MM.1S (cell line): ENCODE measurements around the gene GCK.

Experiments used
- DNase-seq: peaks from one replicate; pipeline ENCODE4 v3.0.0-alpha.2; 2015
- H2AFZ ChIP-seq: fragments of 300-600 bp; sonication (generic); 2 replicates; pipeline ENCODE4 v1.6.0; 2016; ENCODE audit warnings: antibody characterized with exemption, low read length
- H3F3A ChIP-seq: fragments of 300-600 bp; sonication (generic); 2 replicates; pipeline ENCODE4 v1.6.1; 2016; ENCODE audit warnings: mild to moderate bottlenecking, antibody characterized with exemption, low read length, moderate library complexity, mixed read lengths; ENCODE audit not compliant: insufficient read depth
- H3K27ac ChIP-seq: fragments of 300-600 bp; sonication (generic); 2 replicates; pipeline ENCODE4 v1.5.1; 2016; ENCODE audit warnings: mild to moderate bottlenecking, low read length
- H3K27me3 ChIP-seq: fragments of 300-600 bp; sonication (generic); replicated peaks from 2 replicates; pipeline ENCODE4 v1.6.0; 2016; ENCODE audit warnings: low read length; ENCODE audit not compliant: insufficient read depth
- H3K36me3 ChIP-seq: fragments of 300-600 bp; sonication (generic); replicated peaks from 2 replicates; pipeline ENCODE4 v1.6.1; 2016; ENCODE audit warnings: mild to moderate bottlenecking, low read length, mixed read lengths; ENCODE audit not compliant: insufficient read depth
- H3K4me1 ChIP-seq: fragments of 300-600 bp; sonication (generic); 2 replicates; pipeline ENCODE4 v1.6.1; 2016; ENCODE audit warnings: low read length, mixed read lengths
- H3K4me2 ChIP-seq: fragments of 300-600 bp; sonication (generic); 2 replicates; pipeline ENCODE4 v1.6.0; 2016; ENCODE audit warnings: low read depth, low read length
- H3K4me3 ChIP-seq: fragments of 300-600 bp; sonication (generic); 2 replicates; pipeline ENCODE4 v1.5.1; 2016; ENCODE audit warnings: low read length, mixed read lengths
- H3K79me2 ChIP-seq: fragments of 300-600 bp; sonication (generic); 2 replicates; pipeline ENCODE4 v1.6.1; 2016; ENCODE audit warnings: mixed run types, low read length, mixed read lengths
- H3K9ac ChIP-seq: fragments of 300-600 bp; sonication (generic); 2 replicates; pipeline ENCODE4 v1.6.1; 2016; ENCODE audit warnings: low read length, mixed read lengths
- H3K9me2 ChIP-seq: fragments of 300-600 bp; sonication (generic); replicated peaks from 2 replicates; pipeline ENCODE4 v1.6.1; 2016; ENCODE audit warnings: mild to moderate bottlenecking, low read length, mixed read lengths; ENCODE audit not compliant: insufficient read depth
- H3K9me3 ChIP-seq: fragments of 300-600 bp; sonication (generic); replicated peaks from 2 replicates; pipeline ENCODE4 v1.6.1; 2016; ENCODE audit warnings: mild to moderate bottlenecking, low read length, mixed read lengths; ENCODE audit not compliant: insufficient read depth
- H4K20me1 ChIP-seq: fragments of 300-600 bp; sonication (generic); 2 replicates; pipeline ENCODE4 v1.6.1; 2016; ENCODE audit warnings: mild to moderate bottlenecking, low read length, moderate library complexity, mixed read lengths; ENCODE audit not compliant: insufficient read depth
- CTCF ChIP-seq: fragments of 300-600 bp; sonication (generic); IDR thresholded peaks from 2 replicates; pipeline ENCODE4 v1.5.1; 2016; ENCODE audit warnings: antibody characterized with exemption, low read length, mixed read lengths
- EZH2 ChIP-seq: fragments of 300-600 bp; sonication (generic); optimal IDR thresholded peaks from 2 replicates; pipeline ENCODE3; 2017; ENCODE audit warnings: low read depth, mild to moderate bottlenecking, antibody characterized with exemption, low read length, mixed read lengths
- EZH2phosphoT487 ChIP-seq: fragments of 300-600 bp; sonication (generic); IDR thresholded peaks from 2 replicates; pipeline ENCODE4 v1.6.1; 2018; ENCODE audit warnings: antibody characterized with exemption, low read length

Gene GCK

GRCh38 chr7:44159824-44160630 lies 29.2 kb downstream of the GCK start:
- H3K36me3 ChIP-seq: no peaks in the 10 kb centered on the region
- no peak overlapping the region for H2AFZ ChIP-seq
- H3K27ac ChIP-seq: no peak overlapping the region
- H3K9ac ChIP-seq: no peak overlapping the region
- H3K9me3 ChIP-seq: no peaks in the 10 kb centered on the region
- no peak for DNase-seq
- no peaks in the 10 kb centered on the region for H3K9me2 ChIP-seq
- no peak overlapping the region for H3K4me2 ChIP-seq
- no peaks in the 10 kb centered on the region for H3K79me2 ChIP-seq
- H3K4me1 ChIP-seq: no peaks in the 10 kb centered on the region
- no peak overlapping the region for H3K4me3 ChIP-seq
- TF ChIP-seq CTCF (no peak), EZH2phosphoT487 (no peak), EZH2 (no peak)
- no peaks in the 10 kb centered on the region for H4K20me1 ChIP-seq
- no peaks in the 10 kb centered on the region for H3K27me3 ChIP-seq
- no peaks in the 10 kb centered on the region for H3F3A ChIP-seq

- no peaks in the 10 kb centered on the region for H4K20me1 ChIP-seq
- no peak overlapping the region for H3K9ac ChIP-seq
- no peaks in the 10 kb centered on the region for H3K79me2 ChIP-seq
- no peaks in the 10 kb centered on the region for H3K36me3 ChIP-seq
- TF ChIP-seq EZH2phosphoT487: no peak
- no peak for TF ChIP-seq EZH2
- TF ChIP-seq CTCF: no peak
- no peak overlapping the region for H3K27ac ChIP-seq
- no peaks in the 10 kb centered on the region for H3K9me2 ChIP-seq
- no peak overlapping the region for H3K4me2 ChIP-seq
- no peaks in the 10 kb centered on the region for H3F3A ChIP-seq
- no peak overlapping the region for H3K4me3 ChIP-seq
- H3K27me3 ChIP-seq: no peaks in the 10 kb centered on the region
- H2AFZ ChIP-seq: no peak overlapping the region
- no peaks in the 10 kb centered on the region for H3K4me1 ChIP-seq
- no peak for DNase-seq
- no peaks in the 10 kb centered on the region for H3K9me3 ChIP-seq
These were observed 30.2 kb downstream of the GCK start for GRCh38 chr7:44158873-44159631.

- no peaks in the 10 kb centered on the region for H3K79me2 ChIP-seq
- H2AFZ ChIP-seq: no peak overlapping the region
- no peak for DNase-seq
- H3K27ac ChIP-seq: no peak overlapping the region
- H3K4me3 ChIP-seq: no peak overlapping the region
- H3K9me3 ChIP-seq: no peaks in the 10 kb centered on the region
- H3K4me2 ChIP-seq: no peak overlapping the region
- no peak for TF ChIP-seq EZH2phosphoT487
- TF ChIP-seq EZH2: no peak
- TF ChIP-seq CTCF: no peak
- H3K4me1 ChIP-seq: no peaks in the 10 kb centered on the region
- no peaks in the 10 kb centered on the region for H3F3A ChIP-seq
- H3K9me2 ChIP-seq: no peaks in the 10 kb centered on the region
- no peak overlapping the region for H3K9ac ChIP-seq
- H3K36me3 ChIP-seq: no peaks in the 10 kb centered on the region
- H3K27me3 ChIP-seq: no peaks in the 10 kb centered on the region
- H4K20me1 ChIP-seq: no peaks in the 10 kb centered on the region
These were observed 31.0 kb downstream of the GCK start for GRCh38 chr7:44158096-44158872.
